Endothelial cell of umbilical vein (primary cell): Measurements from ENCODE around the gene PRDM13. TPM values are rescaled to one million over a fixed set of nuclear protein-coding genes. Genes with fewer than 3 reads are reported as not detected.

ENCODE experiments used
- BruUV-seq: library from RNA; stranded (reverse); fragments of 400-500 nt; replicated peaks from 2 replicates; lab custom pipeline; 2021; lab: Mats Ljungman, UMichigan
- CTCF ChIA-PET: fragments of 300-600, 350-600 bp; sonication (Branson Sonifier 250); formaldehyde crosslinking; loops from one replicate; lab custom pipeline; 2021; ENCODE audit warnings: antibody characterized with exemption, inconsistent platforms; lab: Charles Lee
- POLR2A ChIA-PET: fragments of 300-600, 350-600 bp; sonication (Branson Sonifier 250); formaldehyde crosslinking; loops from one replicate; lab custom pipeline; 2021; ENCODE audit warnings: antibody characterized with exemption, inconsistent platforms; lab: Charles Lee
- DNase-seq: peaks from one replicate; pipeline ENCODE4 v3.0.0-alpha.2; 2011; ENCODE audit warnings: low read depth, low spot score
- FAIRE-seq: peaks from 2 replicates; lab custom pipeline; 2011; peaks lifted over from hg19 to GRCh38; lab: Jason Lieb, UNC
- H2AFZ ChIP-seq: 2 replicates; pipeline ENCODE4 v1.6.0; 2012; ENCODE audit warnings: low read depth, low read length, control low read depth, inconsistent platforms
- H3K27ac ChIP-seq: 2 replicates; pipeline ENCODE4 v1.5.1; 2011; ENCODE audit warnings: low read depth, mild to moderate bottlenecking, control low read depth, low read length, moderate library complexity; ENCODE audit not compliant: insufficient read depth
- H3K27me3 ChIP-seq, 2 experiments: 2 replicates each; pipeline versions ENCODE4 v1.6.0 to v1.6.1; 2011; ENCODE audit warnings: low read length in 2 of 2, mixed read lengths in 1 of 2; ENCODE audit not compliant: control insufficient read depth in 2 of 2, insufficient read depth in 2 of 2
- H3K36me3 ChIP-seq, 2 experiments: 2 replicates in 1 of 2; 3 replicates in 1 of 2; pipeline ENCODE4 v1.5.1; 2011; ENCODE audit warnings: low read length in 2 of 2, mild to moderate bottlenecking in 1 of 2, moderate library complexity in 1 of 2; ENCODE audit not compliant: control insufficient read depth in 2 of 2, insufficient read depth in 2 of 2; ENCODE audit errors: extremely low read depth in 1 of 2
- H3K4me1 ChIP-seq: 3 replicates; pipeline ENCODE4 v1.5.1; 2011; ENCODE audit warnings: mild to moderate bottlenecking, low read length; ENCODE audit not compliant: control insufficient read depth, insufficient read depth; ENCODE audit errors: extremely low read depth
- H3K4me2 ChIP-seq: 2 replicates; pipeline ENCODE4 v1.6.1; 2011; ENCODE audit warnings: low read length, control low read depth, mixed read lengths; ENCODE audit not compliant: insufficient read depth
- H3K4me3 ChIP-seq, 3 experiments: fragments of 200-600 bp in 1 of 3; sonication (generic), shearing (Covaris generic) in 1 of 3; replicated peaks in 1 of 3; 2 replicates each; pipeline ENCODE4 v1.5.1; 2011 to 2016; ENCODE audit warnings: control low read depth in 3 of 3, low read length in 3 of 3, mild to moderate bottlenecking in 2 of 3, inconsistent platforms in 1 of 3, low read depth in 1 of 3, moderate library complexity in 1 of 3; ENCODE audit not compliant: insufficient read depth in 1 of 3
- H3K79me2 ChIP-seq: 2 replicates; pipeline ENCODE4 v1.6.0; 2012; ENCODE audit warnings: low read length, inconsistent platforms; ENCODE audit not compliant: control insufficient read depth, insufficient read depth
- H3K9ac ChIP-seq: replicated peaks from 2 replicates; pipeline ENCODE3; 2011; ENCODE audit warnings: low read length, control low read depth; ENCODE audit not compliant: insufficient read depth; ENCODE audit errors: extremely low read depth
- H3K9me1 ChIP-seq: replicated peaks from 3 replicates; pipeline ENCODE4 v1.6.0; 2011; ENCODE audit warnings: mild to moderate bottlenecking, low read length; ENCODE audit not compliant: control insufficient read depth, insufficient read depth; ENCODE audit errors: extremely low read depth
- H3K9me3 ChIP-seq: replicated peaks from 2 replicates; pipeline ENCODE4 v1.5.1; 2012; ENCODE audit warnings: low read length, inconsistent platforms; ENCODE audit not compliant: control insufficient read depth, insufficient read depth
- H4K20me1 ChIP-seq: replicated peaks from 2 replicates; pipeline ENCODE3; 2011; ENCODE audit warnings: mild to moderate bottlenecking, low read length; ENCODE audit not compliant: control insufficient read depth, insufficient read depth; ENCODE audit errors: extremely low read depth
- CTCF ChIP-seq, 2 donors: IDR thresholded peaks; 1 replicate in 1 of 2; 2 replicates in 1 of 2; pipeline ENCODE4 v1.5.1; 2011; ENCODE audit warnings: low read length in 2 of 2, mild to moderate bottlenecking in 2 of 2, moderate library complexity in 2 of 2, control low read depth in 1 of 2, inconsistent platforms in 1 of 2, low read depth in 1 of 2; ENCODE audit not compliant: insufficient read depth in 1 of 2; ENCODE audit errors: extremely low read depth in 1 of 2
- EZH2 ChIP-seq: IDR thresholded peaks from 2 replicates; pipeline ENCODE4 v1.6.1; 2012; ENCODE audit warnings: borderline replicate concordance, low read depth, mild to moderate bottlenecking, moderate library complexity, low read length, inconsistent platforms; ENCODE audit not compliant: severe bottlenecking
- FOS ChIP-seq: IDR thresholded peaks from 2 replicates; pipeline ENCODE4 v1.6.1; 2011; ENCODE audit warnings: mild to moderate bottlenecking, low read length, moderate library complexity, borderline replicate concordance; ENCODE audit not compliant: insufficient read depth
- GATA2 ChIP-seq: IDR thresholded peaks from 2 replicates; pipeline ENCODE4 v1.7.0; 2011; ENCODE audit warnings: low read depth, mild to moderate bottlenecking, moderate library complexity, mixed read lengths, low read length; ENCODE audit not compliant: insufficient read length, insufficient read depth
- JUN ChIP-seq: IDR thresholded peaks from 2 replicates; pipeline ENCODE4 v1.6.1; 2011; ENCODE audit warnings: borderline replicate concordance, low read depth; ENCODE audit not compliant: insufficient read length, insufficient read depth
- MAX ChIP-seq: IDR thresholded peaks from 2 replicates; pipeline ENCODE4 v1.6.1; 2011; ENCODE audit not compliant: insufficient read depth, insufficient read length
- MYC ChIP-seq: IDR thresholded peaks from one replicate; pipeline ENCODE4 v1.6.1; 2011; ENCODE audit warnings: mild to moderate bottlenecking, low read depth, low read length
- POLR2A ChIP-seq: IDR thresholded peaks from 2 replicates; pipeline ENCODE4 v1.6.1; 2012; ENCODE audit warnings: low read depth, mild to moderate bottlenecking, control low read depth, low read length
- POLR2AphosphoS5 ChIP-seq: IDR thresholded peaks from 2 replicates; pipeline ENCODE4 v1.6.1; 2012; ENCODE audit warnings: low read depth, mild to moderate bottlenecking, control low read depth, low read length, moderate library complexity; ENCODE audit not compliant: insufficient read depth
- dilution Hi-C: fragments of 300-500 bp; cut with MboI; formaldehyde crosslinking; loops from one replicate; pipeline ENCODE4 v1.15.0; 2019; ENCODE audit warnings: low sequenced_read_pairs; ENCODE audit not compliant: extremely low pct_ligation_motif_present
- intact Hi-C: fragments of 100-400 bp; cut with micrococcal nuclease; formaldehyde crosslinking; loops from one replicate; pipeline ENCODE4 v1.10.0; 2022
- polyA plus RNA-seq, 4 experiments: library from polyadenylated mRNA; depleted of rRNA in 3 of 4; stranded (reverse) in 3 of 4; unstranded in 1 of 4; fragments of >200 nt; gene quantifications; 2 replicates each; pipeline versions ENCODE4 v1.2.1 to v1.2.3, GENCODE V29; 2011 to 2012; ENCODE audit warnings: missing spikeins in 1 of 4
- total RNA-seq: library from RNA; stranded (reverse); gene quantifications from 2 replicates; pipeline ENCODE4 v1.2.3, GENCODE V29; 2021

The PRDM13 gene
- total and polyA plus RNA-seq, 2 donors (not counting 3 experiments of a cell fraction or from before 2014, with no cell fraction given), result not detected

GRCh38 chr6:99629293-99629692 lies 22.7 kb downstream of the PRDM13 start:
- Histone ChIP-seq H2AFZ (no peak overlapping the region), H3K9me3 (no peaks in the 10 kb centered on the region), H3K4me3 (no peak overlapping the region), H3K36me3 (no peaks in the 10 kb centered on the region), H3K27me3 (peaks cover 11 to 16% of the 10 kb centered on the region in 2 experiments), H3K4me2 (no peak overlapping the region), H3K79me2 (no peaks in the 10 kb centered on the region), H4K20me1 (no peaks in the 10 kb centered on the region), H3K9me1 (no peaks in the 10 kb centered on the region), H3K27ac (no peak overlapping the region), H3K4me1 (no peaks in the 10 kb centered on the region), H3K9ac (no peak overlapping the region)
- ChIA-PET POLR2A (no interaction called here), CTCF (no interaction called here)
- DNase-seq (no peak), FAIRE-seq (no peak)
- no peak for TF ChIP-seq FOS
- TF ChIP-seq POLR2AphosphoS5, result no peak
- no peak for TF ChIP-seq EZH2
- no peak for TF ChIP-seq MAX
- no peak for TF ChIP-seq CTCF (IDR thresholded peaks at IDR 0.05; ENCODE audit: extremely low read depth in 1 of 2, insufficient read depth in 1 of 2, low read depth in 1 of 2, low read length in 2 of 2)
- no peak for TF ChIP-seq GATA2
- no peak for TF ChIP-seq JUN
- no peak for TF ChIP-seq MYC
- TF ChIP-seq POLR2A, result no peak
- BruUV-seq, result no TSS peak
- intact Hi-C loops (no loop called here), dilution Hi-C loops (no loop called here)
